ENCODE measurements around the gene SPP1. TPM values are rescaled to one million over a fixed set of nuclear protein-coding genes. Genes with fewer than 3 reads are reported as not detected.

The SPP1 gene
- total and polyA plus RNA-seq, 10 of the 15 experiments (the other 5 are each of a cell fraction or from before 2014, with no cell fraction given) = 0.05 to 1.1 (median 0.39) TPM; not detected in 6

- H3K4me2 ChIP-seq (ENCODE audit: control insufficient read depth, insufficient read depth) = no peak overlapping the region
- H3K9ac ChIP-seq (ENCODE audit: control insufficient read depth, insufficient read depth, low read length) = no peak overlapping the region
- no peaks in the 10 kb centered on the region for H4K20me1 ChIP-seq (ENCODE audit: control insufficient read depth, insufficient read depth)
- ATAC-seq (no peak), FAIRE-seq (no peak), DNase-seq (ENCODE audit: low read depth, low spot score) (no peak)
- H3K79me2 ChIP-seq (ENCODE audit: control insufficient read depth, insufficient read depth, low read length) = no peaks in the 10 kb centered on the region
- TF ChIP-seq BRCA1 (IDR thresholded peaks at IDR 0.05; ENCODE audit: low read depth, low read length) (no peak), ZBTB33 (IDR thresholded peaks at IDR 0.05) (no peak)
- SMC1A ChIA-PET (ENCODE audit: uncharacterized antibody, unreplicated experiment) = no interaction called here
- no peaks in the 10 kb centered on the region for H3K4me1 ChIP-seq (ENCODE audit: control insufficient read depth, insufficient read depth, low read length)
- H2AFZ ChIP-seq (ENCODE audit: control insufficient read depth, low read depth, low read length) = no peak overlapping the region
- CTCF ChIA-PET = interaction anchor here (1.2 to 1.3 kb wide), 2 partner anchors 9 to 53 kb away, joined by 3 to 6 read pairs; partner anchors contain the start of gene SPP1
- H3K27ac ChIP-seq (ENCODE audit: control insufficient read depth, insufficient read depth) = no peak overlapping the region
- no TSS peak for BruUV-seq (replicated peaks)
- POLR2A ChIA-PET = interaction anchor here (0.6 kb wide), 1 partner anchor 44 kb away, joined by 6 read pairs; no protein-coding TSS in a partner anchor
- 44% methylated on average over 8 of the region's 8 CpGs for WGBS (ENCODE audit: insufficient coverage, insufficient replicate concordance, low lambda C conversion rate, missing lambda C conversion rate)
- RAD21 ChIA-PET (ENCODE audit: unreplicated experiment) = interaction anchor here (1.0 kb wide), 1 partner anchor 114 kb away, joined by 3 read pairs; no protein-coding TSS in a partner anchor
- intact Hi-C loops (cut with micrococcal nuclease; ENCODE audit: unreplicated experiment) (no loop called here), in situ Hi-C loops (cut with MboI) (no loop called here)
- H3K36me3 ChIP-seq (ENCODE audit: control insufficient read depth in 2 of 2, insufficient read depth in 2 of 2, low read length in 1 of 2) = no peaks in the 10 kb centered on the region
- H3K27me3 ChIP-seq (replicated peaks in 1 of 2; ENCODE audit: control insufficient read depth in 2 of 2, insufficient read depth in 2 of 2, low read length in 1 of 2) = no peaks in the 10 kb centered on the region; a peak in 1 of 4 replicates
- H3K4me3 ChIP-seq = no peak overlapping the region
- no peaks in the 10 kb centered on the region for H3K9me3 ChIP-seq (replicated peaks; ENCODE audit: control insufficient read depth, insufficient read depth, low read length)
Measured at GRCh38 chr4:87967193-87967592, 8.3 kb upstream of the SPP1 start.

- in situ Hi-C loops (cut with MboI) = no loop called here
Measured at GRCh38 chr4:87970121-87970520, 5.4 kb upstream of the SPP1 start.

More at GRCh38 chr4:87970121-87970520, 5.4 kb upstream of the SPP1 start:
- no peak for ATAC-seq
- Histone ChIP-seq H3K27ac (ENCODE audit: control insufficient read depth, insufficient read depth) (no peak overlapping the region), H3K36me3 (ENCODE audit: control insufficient read depth in 2 of 2, insufficient read depth in 2 of 2, low read length in 1 of 2) (no peaks in the 10 kb centered on the region), H3K9me3 (replicated peaks; ENCODE audit: control insufficient read depth, insufficient read depth, low read length) (no peaks in the 10 kb centered on the region), H3K27me3 (replicated peaks in 1 of 2; ENCODE audit: control insufficient read depth in 2 of 2, insufficient read depth in 2 of 2, low read length in 1 of 2) (no peaks in the 10 kb centered on the region; a peak in 1 of 4 replicates), H3K79me2 (ENCODE audit: control insufficient read depth, insufficient read depth, low read length) (no peaks in the 10 kb centered on the region), H3K9ac (ENCODE audit: control insufficient read depth, insufficient read depth, low read length) (no peak overlapping the region), H2AFZ (ENCODE audit: control insufficient read depth, low read depth, low read length) (no peak overlapping the region), H3K4me3 (no peak overlapping the region), H4K20me1 (ENCODE audit: control insufficient read depth, insufficient read depth) (no peaks in the 10 kb centered on the region), H3K4me1 (ENCODE audit: control insufficient read depth, insufficient read depth, low read length) (no peaks in the 10 kb centered on the region), H3K4me2 (ENCODE audit: control insufficient read depth, insufficient read depth) (no peak overlapping the region)
- FAIRE-seq = no peak
- TF ChIP-seq HSF1 (IDR thresholded peaks at IDR 0.05; ENCODE audit: low read depth, low read length) = no peak
- DNase-seq (ENCODE audit: low read depth, low spot score) = no peak
- WGBS (ENCODE audit: insufficient coverage, insufficient replicate concordance, low lambda C conversion rate, missing lambda C conversion rate) = 84% methylated on average over 2 of the region's 2 CpGs
- intact Hi-C loops (cut with micrococcal nuclease; ENCODE audit: unreplicated experiment) = loop anchor here (5.0 kb wide), 1 partner anchor 293 kb away; no protein-coding TSS in a partner anchor
- SMC1A ChIA-PET (ENCODE audit: uncharacterized antibody, unreplicated experiment) = no interaction called here
- POLR2A ChIA-PET = no interaction called here
- BruUV-seq (replicated peaks) = no TSS peak
- CTCF ChIA-PET = interaction anchor here (0.8 to 2.5 kb wide), 3 partner anchors 117 to 143 kb away, joined by 3 to 8 read pairs (median 3); no protein-coding TSS in a partner anchor
- RAD21 ChIA-PET (ENCODE audit: unreplicated experiment) = no interaction called here

Data from GM12878 (cell line).